Activated CD4-positive, alpha-beta memory T cell treated with anti-CD3 and anti-CD28 coated beads, Interleukin-2, amount 10 ng/mL, durations not matched to agents 7 days and 5 days (primary cell): Measurements from ENCODE around the gene IRS1. TPM values are rescaled to one million over a fixed set of nuclear protein-coding genes. Genes with fewer than 3 reads are reported as not detected.

ENCODE experiments used
- CTCF ChIA-PET: fragments of 350-600 bp; sonication (Branson Sonifier 250); formaldehyde crosslinking; loops from one replicate; lab custom pipeline; 2021; ENCODE audit warnings: antibody characterized with exemption, inconsistent platforms; lab: Charles Lee
- POLR2A ChIA-PET: fragments of 350-600 bp; sonication (Branson Sonifier 250); formaldehyde crosslinking; loops from one replicate; lab custom pipeline; 2021; ENCODE audit warnings: antibody characterized with exemption; lab: Charles Lee
- DNase-seq: peaks from one replicate; pipeline ENCODE4 v3.0.0-alpha.2; 2020
- H3K27ac Mint-ChIP-seq: one replicate; pipeline ENCODE4 v1.8.0; 2021; ENCODE audit warnings: mild to moderate bottlenecking, mixed read lengths
- H3K27me3 Mint-ChIP-seq: one replicate; pipeline ENCODE4 v1.8.0; 2021; ENCODE audit warnings: mixed read lengths
- H3K36me3 Mint-ChIP-seq: one replicate; pipeline ENCODE4 v1.8.0; 2021; ENCODE audit warnings: low read depth, mixed read lengths
- H3K4me1 Mint-ChIP-seq: one replicate; pipeline ENCODE4 v1.8.0; 2021; ENCODE audit warnings: mixed read lengths
- H3K4me3 Mint-ChIP-seq: one replicate; pipeline ENCODE4 v1.8.0; 2021; ENCODE audit warnings: mild to moderate bottlenecking, mixed read lengths
- H3K9me3 Mint-ChIP-seq: one replicate; pipeline ENCODE4 v1.8.0; 2021; ENCODE audit warnings: mixed read lengths
- total RNA-seq, 2 experiments: library from RNA; stranded (reverse); gene quantifications; one replicate each; pipeline ENCODE4 v1.2.3, GENCODE V29; 2021

Gene IRS1
- total RNA-seq, 2 experiments from 2014 or later: 7.2 to 7.4 TPM

- H3K27me3 Mint-ChIP-seq: no peaks in the 10 kb centered on the region
- peaks cover 2% of the 10 kb centered on the region for H3K9me3 Mint-ChIP-seq
- DNase-seq: no peak
- H3K36me3 Mint-ChIP-seq: peaks cover 5% of the 10 kb centered on the region
- no peaks in the 10 kb centered on the region for H3K4me1 Mint-ChIP-seq
- H3K4me3 Mint-ChIP-seq: no peak overlapping the region
- ChIA-PET POLR2A (no interaction called here), CTCF (no interaction called here)
- H3K27ac Mint-ChIP-seq: no peak overlapping the region
Measured at GRCh38 chr2:226740039-226740648, 59.5 kb downstream of the IRS1 start.

GRCh38 chr2:226739545-226740030, 60.0 kb downstream of the IRS1 start:
- no peak for DNase-seq
- CTCF ChIA-PET: no interaction called here
- H3K9me3 Mint-ChIP-seq: peaks cover 2% of the 10 kb centered on the region
- POLR2A ChIA-PET: no interaction called here
- H3K36me3 Mint-ChIP-seq: peaks cover 5% of the 10 kb centered on the region
- no peaks in the 10 kb centered on the region for H3K27me3 Mint-ChIP-seq
- no peak overlapping the region for H3K27ac Mint-ChIP-seq
- H3K4me1 Mint-ChIP-seq: peaks cover 3% of the 10 kb centered on the region
- H3K4me3 Mint-ChIP-seq: no peak overlapping the region

- H3K4me3 Mint-ChIP-seq: no peak overlapping the region
- H3K4me1 Mint-ChIP-seq: peaks cover 7% of the 10 kb centered on the region
- H3K27me3 Mint-ChIP-seq: no peaks in the 10 kb centered on the region
- peaks cover 5% of the 10 kb centered on the region for H3K36me3 Mint-ChIP-seq
- CTCF ChIA-PET: no interaction called here
- DNase-seq: no peak
- H3K9me3 Mint-ChIP-seq: peaks cover 2% of the 10 kb centered on the region
- no peak overlapping the region for H3K27ac Mint-ChIP-seq
- POLR2A ChIA-PET: no interaction called here
Measured at GRCh38 chr2:226738821-226739544, 60.6 kb downstream of the IRS1 start.

- H3K4me3 Mint-ChIP-seq: no peak overlapping the region
Measured at GRCh38 chr2:226738191-226738820, 61.3 kb downstream of the IRS1 start.

GRCh38 chr2:226736382-226736781, 63.2 kb downstream of the IRS1 start:
- peaks cover 2% of the 10 kb centered on the region for H3K9me3 Mint-ChIP-seq
- H3K36me3 Mint-ChIP-seq: peaks cover 5% of the 10 kb centered on the region
- DNase-seq: no peak
- no peaks in the 10 kb centered on the region for H3K27me3 Mint-ChIP-seq
- CTCF ChIA-PET: no interaction called here
- no peak overlapping the region for H3K4me3 Mint-ChIP-seq
- no peak overlapping the region for H3K27ac Mint-ChIP-seq
- peaks cover 14% of the 10 kb centered on the region for H3K4me1 Mint-ChIP-seq
- POLR2A ChIA-PET: no interaction called here

More at GRCh38 chr2:226738191-226738820, 61.3 kb downstream of the IRS1 start:
- POLR2A ChIA-PET: no interaction called here
- H3K27me3 Mint-ChIP-seq: no peaks in the 10 kb centered on the region
- no peak for DNase-seq
- peaks cover 14% of the 10 kb centered on the region for H3K4me1 Mint-ChIP-seq
- peaks cover 2% of the 10 kb centered on the region for H3K9me3 Mint-ChIP-seq
- H3K27ac Mint-ChIP-seq: no peak overlapping the region
- peaks cover 5% of the 10 kb centered on the region for H3K36me3 Mint-ChIP-seq
- CTCF ChIA-PET: no interaction called here

GRCh38 chr2:226733927-226734564, 65.6 kb downstream of the IRS1 start:
- H3K4me3 Mint-ChIP-seq: no peak overlapping the region
- H3K36me3 Mint-ChIP-seq: peaks cover 5% of the 10 kb centered on the region
- ChIA-PET POLR2A (no interaction called here), CTCF (interaction anchor here (1.5 kb wide), 1 partner anchor 10 kb away, joined by 3 read pairs; no protein-coding TSS in a partner anchor)
- H3K27me3 Mint-ChIP-seq: no peaks in the 10 kb centered on the region
- peak overlapping the region; percentile 55 for H3K27ac Mint-ChIP-seq
- no peak for DNase-seq
- H3K9me3 Mint-ChIP-seq: peaks cover 2% of the 10 kb centered on the region
- peaks cover 14% of the 10 kb centered on the region for H3K4me1 Mint-ChIP-seq

GRCh38 chr2:226733189-226733858, 66.3 kb downstream of the IRS1 start:
- DNase-seq: no peak
- ChIA-PET CTCF (no interaction called here), POLR2A (no interaction called here)
- Mint-ChIP-seq H3K9me3 (peaks cover 2% of the 10 kb centered on the region), H3K36me3 (peaks cover 5% of the 10 kb centered on the region), H3K4me1 (peaks cover 14% of the 10 kb centered on the region), H3K4me3 (no peak overlapping the region), H3K27ac (peak overlapping the region; percentile 55), H3K27me3 (peaks cover under 1% of the 10 kb centered on the region)

- H3K4me3 Mint-ChIP-seq: no peak overlapping the region
- no peak overlapping the region for H3K27ac Mint-ChIP-seq
Measured at GRCh38 chr2:226732478-226733188, 67.0 kb downstream of the IRS1 start.

GRCh38 chr2:226730481-226730880, 69.1 kb downstream of the IRS1 start:
- no peaks in the 10 kb centered on the region for H3K9me3 Mint-ChIP-seq
- H3K4me1 Mint-ChIP-seq: peaks cover 23% of the 10 kb centered on the region
- no peak for DNase-seq
- no peak overlapping the region for H3K27ac Mint-ChIP-seq
- peaks cover 13% of the 10 kb centered on the region for H3K27me3 Mint-ChIP-seq
- ChIA-PET POLR2A (no interaction called here), CTCF (no interaction called here)
- H3K36me3 Mint-ChIP-seq: no peaks in the 10 kb centered on the region
- no peak overlapping the region for H3K4me3 Mint-ChIP-seq

More at GRCh38 chr2:226732478-226733188, 67.0 kb downstream of the IRS1 start:
- DNase-seq: no peak
- peaks cover 14% of the 10 kb centered on the region for H3K4me1 Mint-ChIP-seq
- H3K9me3 Mint-ChIP-seq: peaks cover 2% of the 10 kb centered on the region
- ChIA-PET POLR2A (no interaction called here), CTCF (no interaction called here)
- H3K36me3 Mint-ChIP-seq: peaks cover 5% of the 10 kb centered on the region
- H3K27me3 Mint-ChIP-seq: peaks cover 4% of the 10 kb centered on the region

- CTCF ChIA-PET: interaction anchor here (0.7 kb wide), 1 partner anchor 16 kb away, joined by 3 read pairs; no protein-coding TSS in a partner anchor
- no peak for DNase-seq
Measured at GRCh38 chr2:226728996-226729395, 70.6 kb downstream of the IRS1 start.

GRCh38 chr2:226727251-226727650, 72.4 kb downstream of the IRS1 start:
- Mint-ChIP-seq H3K4me3 (no peak overlapping the region), H3K9me3 (no peaks in the 10 kb centered on the region), H3K27me3 (peaks cover 35% of the 10 kb centered on the region), H3K27ac (no peak overlapping the region), H3K36me3 (no peaks in the 10 kb centered on the region), H3K4me1 (peaks cover 10% of the 10 kb centered on the region)
- CTCF ChIA-PET: no interaction called here
- DNase-seq: no peak
- POLR2A ChIA-PET: no interaction called here

More at GRCh38 chr2:226728996-226729395, 70.6 kb downstream of the IRS1 start:
- H3K27ac Mint-ChIP-seq: no peak overlapping the region
- no peaks in the 10 kb centered on the region for H3K36me3 Mint-ChIP-seq
- H3K4me3 Mint-ChIP-seq: no peak overlapping the region
- H3K9me3 Mint-ChIP-seq: no peaks in the 10 kb centered on the region
- peaks cover 17% of the 10 kb centered on the region for H3K4me1 Mint-ChIP-seq
- POLR2A ChIA-PET: no interaction called here
- H3K27me3 Mint-ChIP-seq: peaks cover 25% of the 10 kb centered on the region

GRCh38 chr2:226726546-226726945, 73.1 kb downstream of the IRS1 start:
- no peaks in the 10 kb centered on the region for H3K36me3 Mint-ChIP-seq
- peaks cover 10% of the 10 kb centered on the region for H3K4me1 Mint-ChIP-seq
- peaks cover 35% of the 10 kb centered on the region for H3K27me3 Mint-ChIP-seq
- no peak overlapping the region for H3K4me3 Mint-ChIP-seq
- no peaks in the 10 kb centered on the region for H3K9me3 Mint-ChIP-seq
- H3K27ac Mint-ChIP-seq: no peak overlapping the region
- CTCF ChIA-PET: no interaction called here
- POLR2A ChIA-PET: no interaction called here
- no peak for DNase-seq
